HepG2 (cell line): ENCODE results near the gene TPI1. TPM values are rescaled to one million over a fixed set of nuclear protein-coding genes. Genes with fewer than 3 reads are reported as not detected.

Experiments used
- ATAC-seq: fragments of 200-7000 bp; cut with Tn5 transposase; 3 replicates; pipeline ENCODE4 v1.9.1; 2020; ENCODE audit warnings: mild to moderate bottlenecking, moderate library complexity
- BruUV-seq: library from RNA; stranded (reverse); fragments of 400-500 nt; replicated peaks from 2 replicates; lab custom pipeline; 2021; lab: Mats Ljungman, UMichigan
- CTCF ChIA-PET: fragments of 300-600 bp; formaldehyde crosslinking; extraction: SDS; loops from one replicate; lab custom pipeline; 2021; ENCODE audit warnings: low total read pairs, inconsistent platforms, low intra/inter-chr PET ratio; lab: Yijun Ruan, JAX
- POLR2A ChIA-PET: fragments of 350-600 bp; sonication (Branson Sonifier 250); formaldehyde crosslinking; loops from one replicate; lab custom pipeline; 2020; ENCODE audit warnings: antibody characterized with exemption, inconsistent platforms; lab: Yijun Ruan, JAX
- DNase-seq: peaks from one replicate; pipeline ENCODE4 v3.0.0-alpha.2; 2015; ENCODE audit warnings: low spot score
- FAIRE-seq: peaks from 3 replicates; lab custom pipeline; 2011; peaks lifted over from hg19 to GRCh38; lab: Jason Lieb, UNC
- H2AFZ ChIP-seq: one replicate; pipeline ENCODE4 v1.6.1; 2011; ENCODE audit warnings: low read length, inconsistent platforms
- H3K27ac ChIP-seq: fragments of 300-600 bp; 3 replicates; pipeline ENCODE4 v1.8.0; 2011; ENCODE audit warnings: mixed run types, mild to moderate bottlenecking, mixed read lengths, low read length, inconsistent platforms; ENCODE audit not compliant: insufficient read depth; ENCODE audit errors: extremely low read length
- H3K27me3 ChIP-seq, 2 experiments: fragments of 200-600 bp in 1 of 2; 2 replicates in 1 of 2; 3 replicates in 1 of 2; pipeline versions ENCODE4 v1.6.0 to v1.8.0; 2011; ENCODE audit warnings: low read length in 2 of 2, mild to moderate bottlenecking in 2 of 2, moderate library complexity in 2 of 2, inconsistent platforms in 1 of 2; ENCODE audit not compliant: insufficient read depth in 2 of 2, control insufficient read depth in 1 of 2
- H3K36me3 ChIP-seq, 2 experiments: fragments of 200-600 bp in 1 of 2; replicated peaks in 1 of 2; 2 replicates in 1 of 2; 3 replicates in 1 of 2; pipeline versions ENCODE4 v1.5.1 to v1.8.0; 2011; ENCODE audit warnings: low read length in 2 of 2, inconsistent platforms in 1 of 2; ENCODE audit not compliant: insufficient read depth in 2 of 2, control insufficient read depth in 1 of 2
- H3K4me1 ChIP-seq: 2 replicates; pipeline ENCODE4 v1.5.1; 2012; ENCODE audit warnings: low read length, inconsistent platforms; ENCODE audit not compliant: insufficient read depth
- H3K4me2 ChIP-seq: 2 replicates; pipeline ENCODE4 v1.6.0; 2011; ENCODE audit warnings: low read depth, low read length, inconsistent platforms
- H3K4me3 ChIP-seq, 3 experiments: fragments of 200-600 bp in 1 of 3; sonication (generic), shearing (Covaris generic) in 1 of 3; replicated peaks in 1 of 3; 2 replicates each; pipeline ENCODE4 v1.5.1; 2011 to 2016; ENCODE audit warnings: low read length in 3 of 3, inconsistent platforms in 2 of 3, low read depth in 2 of 3, mild to moderate bottlenecking in 2 of 3, control low read depth in 1 of 3, mixed read lengths in 1 of 3; ENCODE audit not compliant: insufficient read depth in 1 of 3
- H3K79me2 ChIP-seq: one replicate; pipeline ENCODE4 v1.6.1; 2011; ENCODE audit warnings: low read length, inconsistent platforms; ENCODE audit not compliant: insufficient read depth
- H3K9ac ChIP-seq: 2 replicates; pipeline ENCODE4 v1.6.0; 2011; ENCODE audit warnings: mild to moderate bottlenecking, low read depth, low read length, inconsistent platforms; ENCODE audit not compliant: insufficient read depth
- H3K9me3 ChIP-seq: 2 replicates; pipeline ENCODE4 v1.5.1; 2012; ENCODE audit warnings: mild to moderate bottlenecking, low read length
- H4K20me1 ChIP-seq: 2 replicates; pipeline ENCODE4 v1.6.0; 2011; ENCODE audit warnings: inconsistent platforms, mild to moderate bottlenecking, low read length, moderate library complexity; ENCODE audit not compliant: insufficient read depth
- NFATC3 ChIP-seq: sonication (generic); formaldehyde crosslinking; IDR thresholded peaks from 2 replicates; pipeline ENCODE4 v1.5.1; 2020; ENCODE audit warnings: mild to moderate bottlenecking, missing genetic modification reagents
- ZFP36L1 ChIP-seq: sonication (generic); formaldehyde crosslinking; IDR thresholded peaks from 2 replicates; pipeline ENCODE4 v1.8.0; 2022; ENCODE audit warnings: mild to moderate bottlenecking, missing genetic modification reagents, moderate library complexity
- ZMYM3 ChIP-seq: sonication (generic); formaldehyde crosslinking; IDR thresholded peaks from 2 replicates; pipeline ENCODE4 v1.5.1; 2020; ENCODE audit warnings: mild to moderate bottlenecking, missing genetic modification reagents
- WGBS: methylation state at CpG from one replicate; pipeline ENCODE4 v1.1.6; 2017; ENCODE audit warnings: low lambda C conversion rate; 5-methylcytosine and 5-hydroxymethylcytosine counted together
- in situ Hi-C: cut with HindIII; loops from 2 replicates; pipeline ENCODE4 v1.10.0; 2017; ENCODE audit warnings: low pct_unique_long_range_greater_than_20kb; ENCODE audit not compliant: extremely low pct_ligation_motif_present
- intact Hi-C: fragments of 100-400 bp; cut with micrococcal nuclease; formaldehyde crosslinking; loops from one replicate; pipeline ENCODE4 v1.10.0; 2022; ENCODE audit not compliant: unreplicated experiment
- polyA plus RNA-seq, 8 experiments: library from polyadenylated mRNA; depleted of rRNA in 3 of 8; stranded (reverse) in 7 of 8; unstranded in 1 of 8; fragments of >200 nt; fragmentation: Illumina TruSeq in 4 of 8; extraction: Trizol in 4 of 8; gene quantifications; 2 replicates each; pipeline versions ENCODE4 v1.2.1 to v1.2.3, GENCODE V29; 2011 to 2016; ENCODE audit warnings: low read depth in 4 of 8, missing spikeins in 1 of 8, mixed read lengths in 1 of 8; ENCODE audit not compliant: insufficient read depth in 1 of 8
- total RNA-seq, 5 experiments: library from RNA; depleted of rRNA; stranded (reverse); fragments of >200 nt; fragmentation: Illumina TruSeq; extraction: Trizol; gene quantifications; 2 replicates each; pipeline ENCODE4 v1.2.3, GENCODE V29; 2016; ENCODE audit warnings: low read depth in 1 of 5
- TF ChIP-seq, protein P1 (sequence below): sonication (generic); formaldehyde crosslinking; IDR thresholded peaks from 2 replicates; pipeline ENCODE4 v1.4.0; 2020; ENCODE audit warnings: mild to moderate bottlenecking, missing genetic modification reagents
- TF ChIP-seq, protein P2 (sequence below): sonication (generic); formaldehyde crosslinking; IDR thresholded peaks from 2 replicates; pipeline ENCODE4 v1.9.0; 2021; ENCODE audit warnings: mild to moderate bottlenecking, missing genetic modification reagents
- TF ChIP-seq, protein P3 (sequence below): sonication (generic); formaldehyde crosslinking; IDR thresholded peaks from 2 replicates; pipeline ENCODE4 v1.5.0; 2020; ENCODE audit warnings: mild to moderate bottlenecking, low read depth, missing genetic modification reagents, borderline replicate concordance
- TF ChIP-seq, protein P4 (sequence below): sonication (generic); formaldehyde crosslinking; IDR thresholded peaks from 2 replicates; pipeline ENCODE4 v1.4.0; 2020; ENCODE audit warnings: missing genetic modification reagents, borderline replicate concordance

The TPI1 gene
- total and polyA plus RNA-seq, 2 of the 13 experiments (the other 11 are each of a cell fraction or from before 2014, with no cell fraction given): 945 to 2,535 TPM

DNA sequence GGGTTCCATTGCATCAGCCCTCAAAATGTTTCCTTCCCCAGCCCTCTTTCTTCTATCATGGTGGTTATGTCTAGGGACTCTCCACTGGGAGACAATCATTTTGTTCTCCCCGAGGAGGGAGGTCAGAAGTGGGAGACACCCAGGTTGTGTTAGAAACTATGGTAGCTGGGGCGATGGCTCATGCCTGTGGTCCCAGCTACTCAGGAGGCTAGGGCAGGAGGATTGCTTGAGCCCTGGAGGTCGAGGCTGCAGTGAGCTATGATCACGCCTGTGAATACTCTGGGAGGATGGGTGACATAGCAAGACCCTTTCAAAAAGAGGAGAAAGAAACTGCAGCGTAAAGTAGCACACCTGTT lies 24.3 kb downstream of the TPI1 start:
- peak overlapping the region; percentile 86 for H3K9ac ChIP-seq
- no peaks in the 10 kb centered on the region for H4K20me1 ChIP-seq
- H3K4me2 ChIP-seq: peak overlapping the region; percentile 84
- H3K27me3 ChIP-seq: no peaks in the 10 kb centered on the region; a peak in 1 of 5 replicates
- H2AFZ ChIP-seq: peak overlapping the region; percentile 49
- ATAC-seq (peak; percentile 21), FAIRE-seq (no peak), DNase-seq (no peak)
- H3K27ac ChIP-seq: peak overlapping the region; percentile 88
- H3K36me3 ChIP-seq: no peaks in the 10 kb centered on the region
- in situ Hi-C loops (no loop called here), intact Hi-C loops (loop anchor here (1.0 kb wide), 2 partner anchors 18 to 22 kb away; partner anchors contain the start of gene SPSB2)
- WGBS: 70% methylated on average over 5 of the region's 5 CpGs
- BruUV-seq: TSS peak; percentile 84
- H3K4me1 ChIP-seq: peaks cover 51% of the 10 kb centered on the region
- no peaks in the 10 kb centered on the region for H3K79me2 ChIP-seq
- no peaks in the 10 kb centered on the region for H3K9me3 ChIP-seq
- CTCF ChIA-PET: interaction anchor here (1.6 to 2.5 kb wide), 2 partner anchors 19 to 22 kb away, joined by 7 to 24 read pairs; partner anchors contain the start of gene SPSB2
- POLR2A ChIA-PET: interaction anchor here (0.6 to 4.4 kb wide), 22 partner anchors 8 to 217 kb away, joined by 3 to 73 read pairs (median 8); partner anchors contain the start of genes C12orf57, CDCA3, COPS7A and ENO2
- peak overlapping the region; percentile 50 to 79 (median 65) for H3K4me3 ChIP-seq
- no peak for TF ChIP-seq NFATC3 (CRISPR knock-in tag)
- no peak for TF ChIP-seq ZFP36L1 (CRISPR knock-in tag)
- TF ChIP-seq, protein P1, sequence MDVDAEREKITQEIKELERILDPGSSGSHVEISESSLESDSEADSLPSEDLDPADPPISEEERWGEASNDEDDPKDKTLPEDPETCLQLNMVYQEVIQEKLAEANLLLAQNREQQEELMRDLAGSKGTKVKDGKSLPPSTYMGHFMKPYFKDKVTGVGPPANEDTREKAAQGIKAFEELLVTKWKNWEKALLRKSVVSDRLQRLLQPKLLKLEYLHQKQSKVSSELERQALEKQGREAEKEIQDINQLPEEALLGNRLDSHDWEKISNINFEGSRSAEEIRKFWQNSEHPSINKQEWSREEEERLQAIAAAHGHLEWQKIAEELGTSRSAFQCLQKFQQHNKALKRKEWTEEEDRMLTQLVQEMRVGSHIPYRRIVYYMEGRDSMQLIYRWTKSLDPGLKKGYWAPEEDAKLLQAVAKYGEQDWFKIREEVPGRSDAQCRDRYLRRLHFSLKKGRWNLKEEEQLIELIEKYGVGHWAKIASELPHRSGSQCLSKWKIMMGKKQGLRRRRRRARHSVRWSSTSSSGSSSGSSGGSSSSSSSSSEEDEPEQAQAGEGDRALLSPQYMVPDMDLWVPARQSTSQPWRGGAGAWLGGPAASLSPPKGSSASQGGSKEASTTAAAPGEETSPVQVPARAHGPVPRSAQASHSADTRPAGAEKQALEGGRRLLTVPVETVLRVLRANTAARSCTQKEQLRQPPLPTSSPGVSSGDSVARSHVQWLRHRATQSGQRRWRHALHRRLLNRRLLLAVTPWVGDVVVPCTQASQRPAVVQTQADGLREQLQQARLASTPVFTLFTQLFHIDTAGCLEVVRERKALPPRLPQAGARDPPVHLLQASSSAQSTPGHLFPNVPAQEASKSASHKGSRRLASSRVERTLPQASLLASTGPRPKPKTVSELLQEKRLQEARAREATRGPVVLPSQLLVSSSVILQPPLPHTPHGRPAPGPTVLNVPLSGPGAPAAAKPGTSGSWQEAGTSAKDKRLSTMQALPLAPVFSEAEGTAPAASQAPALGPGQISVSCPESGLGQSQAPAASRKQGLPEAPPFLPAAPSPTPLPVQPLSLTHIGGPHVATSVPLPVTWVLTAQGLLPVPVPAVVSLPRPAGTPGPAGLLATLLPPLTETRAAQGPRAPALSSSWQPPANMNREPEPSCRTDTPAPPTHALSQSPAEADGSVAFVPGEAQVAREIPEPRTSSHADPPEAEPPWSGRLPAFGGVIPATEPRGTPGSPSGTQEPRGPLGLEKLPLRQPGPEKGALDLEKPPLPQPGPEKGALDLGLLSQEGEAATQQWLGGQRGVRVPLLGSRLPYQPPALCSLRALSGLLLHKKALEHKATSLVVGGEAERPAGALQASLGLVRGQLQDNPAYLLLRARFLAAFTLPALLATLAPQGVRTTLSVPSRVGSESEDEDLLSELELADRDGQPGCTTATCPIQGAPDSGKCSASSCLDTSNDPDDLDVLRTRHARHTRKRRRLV (CRISPR knock-in tag): 0 out of 2 replicates have a peak, but pooled peaks have one; percentile 1
- peak; percentile 72; the same call in 1 of the 2 replicates for TF ChIP-seq ZMYM3 (CRISPR knock-in tag)
- TF ChIP-seq, protein P2, sequence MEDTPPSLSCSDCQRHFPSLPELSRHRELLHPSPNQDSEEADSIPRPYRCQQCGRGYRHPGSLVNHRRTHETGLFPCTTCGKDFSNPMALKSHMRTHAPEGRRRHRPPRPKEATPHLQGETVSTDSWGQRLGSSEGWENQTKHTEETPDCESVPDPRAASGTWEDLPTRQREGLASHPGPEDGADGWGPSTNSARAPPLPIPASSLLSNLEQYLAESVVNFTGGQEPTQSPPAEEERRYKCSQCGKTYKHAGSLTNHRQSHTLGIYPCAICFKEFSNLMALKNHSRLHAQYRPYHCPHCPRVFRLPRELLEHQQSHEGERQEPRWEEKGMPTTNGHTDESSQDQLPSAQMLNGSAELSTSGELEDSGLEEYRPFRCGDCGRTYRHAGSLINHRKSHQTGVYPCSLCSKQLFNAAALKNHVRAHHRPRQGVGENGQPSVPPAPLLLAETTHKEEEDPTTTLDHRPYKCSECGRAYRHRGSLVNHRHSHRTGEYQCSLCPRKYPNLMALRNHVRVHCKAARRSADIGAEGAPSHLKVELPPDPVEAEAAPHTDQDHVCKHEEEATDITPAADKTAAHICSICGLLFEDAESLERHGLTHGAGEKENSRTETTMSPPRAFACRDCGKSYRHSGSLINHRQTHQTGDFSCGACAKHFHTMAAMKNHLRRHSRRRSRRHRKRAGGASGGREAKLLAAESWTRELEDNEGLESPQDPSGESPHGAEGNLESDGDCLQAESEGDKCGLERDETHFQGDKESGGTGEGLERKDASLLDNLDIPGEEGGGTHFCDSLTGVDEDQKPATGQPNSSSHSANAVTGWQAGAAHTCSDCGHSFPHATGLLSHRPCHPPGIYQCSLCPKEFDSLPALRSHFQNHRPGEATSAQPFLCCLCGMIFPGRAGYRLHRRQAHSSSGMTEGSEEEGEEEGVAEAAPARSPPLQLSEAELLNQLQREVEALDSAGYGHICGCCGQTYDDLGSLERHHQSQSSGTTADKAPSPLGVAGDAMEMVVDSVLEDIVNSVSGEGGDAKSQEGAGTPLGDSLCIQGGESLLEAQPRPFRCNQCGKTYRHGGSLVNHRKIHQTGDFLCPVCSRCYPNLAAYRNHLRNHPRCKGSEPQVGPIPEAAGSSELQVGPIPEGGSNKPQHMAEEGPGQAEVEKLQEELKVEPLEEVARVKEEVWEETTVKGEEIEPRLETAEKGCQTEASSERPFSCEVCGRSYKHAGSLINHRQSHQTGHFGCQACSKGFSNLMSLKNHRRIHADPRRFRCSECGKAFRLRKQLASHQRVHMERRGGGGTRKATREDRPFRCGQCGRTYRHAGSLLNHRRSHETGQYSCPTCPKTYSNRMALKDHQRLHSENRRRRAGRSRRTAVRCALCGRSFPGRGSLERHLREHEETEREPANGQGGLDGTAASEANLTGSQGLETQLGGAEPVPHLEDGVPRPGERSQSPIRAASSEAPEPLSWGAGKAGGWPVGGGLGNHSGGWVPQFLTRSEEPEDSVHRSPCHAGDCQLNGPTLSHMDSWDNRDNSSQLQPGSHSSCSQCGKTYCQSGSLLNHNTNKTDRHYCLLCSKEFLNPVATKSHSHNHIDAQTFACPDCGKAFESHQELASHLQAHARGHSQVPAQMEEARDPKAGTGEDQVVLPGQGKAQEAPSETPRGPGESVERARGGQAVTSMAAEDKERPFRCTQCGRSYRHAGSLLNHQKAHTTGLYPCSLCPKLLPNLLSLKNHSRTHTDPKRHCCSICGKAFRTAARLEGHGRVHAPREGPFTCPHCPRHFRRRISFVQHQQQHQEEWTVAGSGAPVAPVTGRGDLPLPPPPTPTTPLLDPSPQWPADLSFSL (CRISPR knock-in tag): no peak
- TF ChIP-seq, protein P3, sequence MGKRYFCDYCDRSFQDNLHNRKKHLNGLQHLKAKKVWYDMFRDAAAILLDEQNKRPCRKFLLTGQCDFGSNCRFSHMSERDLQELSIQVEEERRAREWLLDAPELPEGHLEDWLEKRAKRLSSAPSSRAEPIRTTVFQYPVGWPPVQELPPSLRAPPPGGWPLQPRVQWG (CRISPR knock-in tag): no peak
- TF ChIP-seq, protein P4, sequence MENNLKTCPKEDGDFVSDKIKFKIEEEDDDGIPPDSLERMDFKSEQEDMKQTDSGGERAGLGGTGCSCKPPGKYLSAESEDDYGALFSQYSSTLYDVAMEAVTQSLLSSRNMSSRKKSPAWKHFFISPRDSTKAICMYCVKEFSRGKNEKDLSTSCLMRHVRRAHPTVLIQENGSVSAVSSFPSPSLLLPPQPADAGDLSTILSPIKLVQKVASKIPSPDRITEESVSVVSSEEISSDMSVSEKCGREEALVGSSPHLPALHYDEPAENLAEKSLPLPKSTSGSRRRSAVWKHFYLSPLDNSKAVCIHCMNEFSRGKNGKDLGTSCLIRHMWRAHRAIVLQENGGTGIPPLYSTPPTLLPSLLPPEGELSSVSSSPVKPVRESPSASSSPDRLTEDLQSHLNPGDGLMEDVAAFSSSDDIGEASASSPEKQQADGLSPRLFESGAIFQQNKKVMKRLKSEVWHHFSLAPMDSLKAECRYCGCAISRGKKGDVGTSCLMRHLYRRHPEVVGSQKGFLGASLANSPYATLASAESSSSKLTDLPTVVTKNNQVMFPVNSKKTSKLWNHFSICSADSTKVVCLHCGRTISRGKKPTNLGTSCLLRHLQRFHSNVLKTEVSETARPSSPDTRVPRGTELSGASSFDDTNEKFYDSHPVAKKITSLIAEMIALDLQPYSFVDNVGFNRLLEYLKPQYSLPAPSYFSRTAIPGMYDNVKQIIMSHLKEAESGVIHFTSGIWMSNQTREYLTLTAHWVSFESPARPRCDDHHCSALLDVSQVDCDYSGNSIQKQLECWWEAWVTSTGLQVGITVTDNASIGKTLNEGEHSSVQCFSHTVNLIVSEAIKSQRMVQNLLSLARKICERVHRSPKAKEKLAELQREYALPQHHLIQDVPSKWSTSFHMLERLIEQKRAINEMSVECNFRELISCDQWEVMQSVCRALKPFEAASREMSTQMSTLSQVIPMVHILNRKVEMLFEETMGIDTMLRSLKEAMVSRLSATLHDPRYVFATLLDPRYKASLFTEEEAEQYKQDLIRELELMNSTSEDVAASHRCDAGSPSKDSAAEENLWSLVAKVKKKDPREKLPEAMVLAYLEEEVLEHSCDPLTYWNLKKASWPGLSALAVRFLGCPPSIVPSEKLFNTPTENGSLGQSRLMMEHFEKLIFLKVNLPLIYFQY: no peak
